GM23338 (cell line): ENCODE measurements around the gene OR10Z1. TPM values are rescaled to one million over a fixed set of nuclear protein-coding genes. Genes with fewer than 3 reads are reported as not detected.

Experiments
- ATAC-seq: fragments of 200-7000 bp; cut with Tn5 transposase; 3 replicates; pipeline ENCODE4 v1.9.1; 2020
- DNase-seq: peaks from one replicate; pipeline ENCODE4 v3.0.0-alpha.2; 2015; ENCODE audit warnings: low spot score
- H2AFZ ChIP-seq: fragments of 200-600 bp; sonication (generic); 2 replicates; pipeline ENCODE4 v1.8.0; 2016; ENCODE audit warnings: antibody characterized with exemption, mild to moderate bottlenecking, moderate library complexity
- H3F3A ChIP-seq: fragments of 200-600 bp; sonication (generic); replicated peaks from 2 replicates; pipeline ENCODE4 v1.8.0; 2017; ENCODE audit warnings: antibody characterized with exemption, mixed run types, low read depth
- H3K27ac ChIP-seq: fragments of 200-600 bp; sonication (generic); 2 replicates; pipeline ENCODE4 v1.6.1; 2016; ENCODE audit warnings: low read depth
- H3K27me3 ChIP-seq: fragments of 200-600 bp; sonication (generic); 2 replicates; pipeline ENCODE4 v1.8.0; 2016; ENCODE audit warnings: mild to moderate bottlenecking, mixed run types, moderate library complexity; ENCODE audit not compliant: insufficient read depth
- H3K36me3 ChIP-seq: fragments of 200-600 bp; sonication (generic); 2 replicates; pipeline ENCODE4 v1.8.0; 2016; ENCODE audit warnings: mild to moderate bottlenecking; ENCODE audit not compliant: insufficient read depth
- H3K4me1 ChIP-seq: fragments of 200-600 bp; sonication (generic); 2 replicates; pipeline ENCODE4 v1.8.0; 2016; ENCODE audit warnings: mild to moderate bottlenecking, moderate library complexity; ENCODE audit not compliant: insufficient read depth
- H3K4me2 ChIP-seq: fragments of 200-600 bp; sonication (generic); 2 replicates; pipeline ENCODE4 v1.7.1; 2017; ENCODE audit warnings: mixed run types
- H3K4me3 ChIP-seq: fragments of 200-600 bp; sonication (generic); 2 replicates; pipeline ENCODE4 v1.6.1; 2016; ENCODE audit warnings: mixed run types
- H3K79me2 ChIP-seq: fragments of 200-600 bp; sonication (generic); replicated peaks from 2 replicates; pipeline ENCODE4 v1.8.0; 2017; ENCODE audit warnings: mild to moderate bottlenecking; ENCODE audit not compliant: insufficient read depth
- H3K9me2 ChIP-seq: fragments of 200-600 bp; sonication (generic); 2 replicates; pipeline ENCODE4 v1.8.0; 2017; ENCODE audit not compliant: insufficient read depth
- H4K20me1 ChIP-seq: fragments of 200-600 bp; sonication (generic); replicated peaks from 2 replicates; pipeline ENCODE4 v1.8.0; 2017; ENCODE audit warnings: mild to moderate bottlenecking; ENCODE audit not compliant: insufficient read depth
- H3K27ac Mint-ChIP-seq: 2 replicates; pipeline ENCODE4 v1.8.0; 2020; ENCODE audit warnings: inconsistent platforms, mild to moderate bottlenecking, moderate library complexity, mixed read lengths
- H3K27me3 Mint-ChIP-seq: 3 replicates; pipeline ENCODE4 v1.8.0; 2022; ENCODE audit warnings: low read depth, mild to moderate bottlenecking, moderate library complexity, mixed read lengths, inconsistent platforms; ENCODE audit not compliant: insufficient read depth, poor library complexity
- H3K36me3 Mint-ChIP-seq: 3 replicates; pipeline ENCODE4 v1.8.0; 2021; ENCODE audit warnings: low read depth, mild to moderate bottlenecking, inconsistent platforms, moderate library complexity, mixed read lengths
- H3K4me1 Mint-ChIP-seq: 3 replicates; pipeline ENCODE4 v1.8.0; 2020; ENCODE audit warnings: mild to moderate bottlenecking, inconsistent platforms, mixed read lengths
- H3K4me3 Mint-ChIP-seq: 3 replicates; pipeline ENCODE4 v1.8.0; 2021; ENCODE audit warnings: moderate library complexity, mild to moderate bottlenecking, inconsistent platforms, mixed read lengths
- H3K9me3 Mint-ChIP-seq: 3 replicates; pipeline ENCODE4 v1.8.0; 2020; ENCODE audit warnings: moderate library complexity, mild to moderate bottlenecking, inconsistent platforms, mixed read lengths
- CREB1 ChIP-seq: fragments of 250-450 bp; sonication (Bioruptor Pico); IDR thresholded peaks from 2 replicates; pipeline ENCODE4 v1.5.0; 2020; ENCODE audit warnings: low read depth, mild to moderate bottlenecking, moderate library complexity
- CTCF ChIP-seq, 2 experiments: fragments of 200-600 bp in 1 of 2; sonication (generic) in 1 of 2; conservative IDR thresholded peaks; 2 replicates each; pipeline versions ENCODE4 v1.5.1 to v1.6.1; 2016 to 2017; ENCODE audit warnings: antibody characterized with exemption in 2 of 2, low read depth in 2 of 2, mild to moderate bottlenecking in 2 of 2, moderate library complexity in 1 of 2
- ETS1 ChIP-seq: IDR thresholded peaks from 2 replicates; pipeline ENCODE4 v1.6.1; 2016; ENCODE audit warnings: antibody characterized with exemption
- NANOG ChIP-seq: IDR thresholded peaks from 2 replicates; pipeline ENCODE4 v1.6.1; 2016; ENCODE audit warnings: antibody characterized with exemption, borderline replicate concordance
- STAT1 ChIP-seq: IDR thresholded peaks from one replicate; pipeline ENCODE4 v1.6.1; 2016; ENCODE audit warnings: antibody characterized with exemption; ENCODE audit not compliant: unreplicated experiment
- ZNF114 ChIP-seq: fragments of 250-450 bp; sonication (Bioruptor Pico); IDR thresholded peaks from 2 replicates; pipeline ENCODE4 v1.5.0; 2020; ENCODE audit warnings: mild to moderate bottlenecking, moderate library complexity
- ZNF331 ChIP-seq: fragments of 250-450 bp; sonication (Bioruptor Pico); IDR thresholded peaks from 2 replicates; pipeline ENCODE4 v1.5.0; 2020; ENCODE audit warnings: low read depth, mild to moderate bottlenecking, moderate library complexity
- ZNF462 ChIP-seq: fragments of 250-450 bp; sonication (Bioruptor Pico); IDR thresholded peaks from 2 replicates; pipeline ENCODE4 v1.5.0; 2020; ENCODE audit warnings: mild to moderate bottlenecking, moderate library complexity
- polyA plus RNA-seq: library from polyadenylated mRNA; unstranded; fragments of >200 nt; fragmentation: Nextera tagmentation; extraction: Ambion mirVana; gene quantifications from 2 replicates; pipeline ENCODE4 v1.2.1, GENCODE V29; 2016
- total RNA-seq: library from RNA; depleted of rRNA; stranded (reverse); fragments of >200 nt; shearing (Covaris generic); gene quantifications from 2 replicates; pipeline ENCODE4 v1.2.3, GENCODE V29; 2014

The OR10Z1 gene
- total and polyA plus RNA-seq, 2 experiments from 2014 or later: not detected

GRCh38 chr1:158646465-158646864 lies 41.4 kb downstream of the OR10Z1 start (continued):
- TF ChIP-seq ZNF462 (CRISPR knock-in tag) (no peak), ETS1 (no peak), ZNF114 (CRISPR knock-in tag) (no peak), ZNF331 (CRISPR knock-in tag) (no peak), NANOG (no peak)

GRCh38 chr1:158649052-158649451 lies 44.0 kb downstream of the OR10Z1 start:
- Histone ChIP-seq H3K4me1 (no peaks in the 10 kb centered on the region), H3K36me3 (no peaks in the 10 kb centered on the region), H3F3A (no peaks in the 10 kb centered on the region), H3K4me3 (no peak overlapping the region), H3K4me2 (no peak overlapping the region), H3K27me3 (no peaks in the 10 kb centered on the region), H3K9me2 (0 out of 2 replicates have a peak, but pooled peaks cover 5% of the 10 kb centered on the region), H2AFZ (no peak overlapping the region), H4K20me1 (no peaks in the 10 kb centered on the region), H3K27ac (no peak overlapping the region), H3K79me2 (no peaks in the 10 kb centered on the region)
- no peaks in the 10 kb centered on the region for H3K27me3 Mint-ChIP-seq
- H3K4me1 Mint-ChIP-seq: no peaks in the 10 kb centered on the region
- no peak overlapping the region for H3K27ac Mint-ChIP-seq
- no peak for TF ChIP-seq ETS1
- TF ChIP-seq CREB1 (CRISPR knock-in tag): no peak
- TF ChIP-seq CTCF (conservative IDR thresholded peaks at IDR 0.05; ENCODE audit: low read depth in 2 of 2): peak in 1 of 2 experiments; percentile 45; a peak in 3 of 4 replicates
- no peak for TF ChIP-seq STAT1
- no peaks in the 10 kb centered on the region for H3K36me3 Mint-ChIP-seq
- no peaks in the 10 kb centered on the region for H3K9me3 Mint-ChIP-seq
- ATAC-seq (no peak), DNase-seq (peak; percentile 33)
- no peak overlapping the region for H3K4me3 Mint-ChIP-seq
